ENCODE measurements around the gene CNTN1. TPM values are rescaled to one million over a fixed set of nuclear protein-coding genes. Genes with fewer than 3 reads are reported as not detected.

Gene CNTN1
- total RNA-seq, 2 donors from 2014 or later, result 0.16 to 0.19 TPM

DNA sequence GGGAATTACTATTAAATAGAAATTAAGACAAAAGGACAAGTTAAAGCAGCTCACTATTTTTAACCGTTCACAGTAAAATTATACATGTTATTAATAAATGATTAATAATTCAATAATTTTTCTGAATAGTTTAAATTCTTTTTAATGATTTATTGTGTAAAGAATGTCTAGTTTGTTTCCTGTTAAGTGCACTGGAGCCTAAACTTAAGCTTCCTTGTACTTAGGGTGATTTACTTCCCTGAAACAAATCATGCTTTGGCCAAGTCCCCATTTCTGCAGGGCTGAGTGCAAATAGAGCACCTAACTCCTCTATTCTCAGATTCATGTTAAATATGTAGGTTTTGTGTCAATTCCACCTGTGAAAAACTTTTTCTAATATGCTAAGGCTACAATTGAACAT is 307.0 kb downstream of the CNTN1 start:
- Histone ChIP-seq H3K4me3 (no peak overlapping the region), H3K27ac (no peak overlapping the region), H3K9me3 (peaks cover 0 to 14% of the 10 kb centered on the region in 2 donors), H3K4me1 (no peaks in the 10 kb centered on the region), H3K27me3 (no peaks in the 10 kb centered on the region), H3K36me3 (no peaks in the 10 kb centered on the region)
- TF ChIP-seq, protein P1, sequence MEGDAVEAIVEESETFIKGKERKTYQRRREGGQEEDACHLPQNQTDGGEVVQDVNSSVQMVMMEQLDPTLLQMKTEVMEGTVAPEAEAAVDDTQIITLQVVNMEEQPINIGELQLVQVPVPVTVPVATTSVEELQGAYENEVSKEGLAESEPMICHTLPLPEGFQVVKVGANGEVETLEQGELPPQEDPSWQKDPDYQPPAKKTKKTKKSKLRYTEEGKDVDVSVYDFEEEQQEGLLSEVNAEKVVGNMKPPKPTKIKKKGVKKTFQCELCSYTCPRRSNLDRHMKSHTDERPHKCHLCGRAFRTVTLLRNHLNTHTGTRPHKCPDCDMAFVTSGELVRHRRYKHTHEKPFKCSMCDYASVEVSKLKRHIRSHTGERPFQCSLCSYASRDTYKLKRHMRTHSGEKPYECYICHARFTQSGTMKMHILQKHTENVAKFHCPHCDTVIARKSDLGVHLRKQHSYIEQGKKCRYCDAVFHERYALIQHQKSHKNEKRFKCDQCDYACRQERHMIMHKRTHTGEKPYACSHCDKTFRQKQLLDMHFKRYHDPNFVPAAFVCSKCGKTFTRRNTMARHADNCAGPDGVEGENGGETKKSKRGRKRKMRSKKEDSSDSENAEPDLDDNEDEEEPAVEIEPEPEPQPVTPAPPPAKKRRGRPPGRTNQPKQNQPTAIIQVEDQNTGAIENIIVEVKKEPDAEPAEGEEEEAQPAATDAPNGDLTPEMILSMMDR (IDR thresholded peaks at IDR 0.05), result no peak
- no peak for DNase-seq (ENCODE audit: low spot score)

DNA sequence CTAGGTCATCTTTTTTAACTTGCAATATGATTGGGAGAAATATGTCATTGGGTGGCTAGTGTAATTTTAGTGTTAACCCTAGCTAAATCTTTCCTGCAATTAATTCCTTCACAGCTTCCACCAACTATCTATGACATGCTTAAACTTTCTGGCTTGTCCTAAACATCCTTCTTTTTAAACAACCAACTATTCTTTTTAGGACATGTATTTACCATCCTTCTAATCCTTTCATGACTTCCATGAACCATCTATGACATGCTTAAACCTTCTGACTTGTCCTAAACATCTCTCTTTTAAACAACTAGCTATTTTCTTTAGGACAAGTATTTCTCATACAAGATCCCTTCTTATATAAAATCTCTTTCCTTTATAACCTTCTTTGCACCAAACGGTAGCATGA is 316.2 kb downstream of the CNTN1 start:
- TF ChIP-seq, protein P1 (IDR thresholded peaks at IDR 0.05), result no peak
- H3K27ac ChIP-seq, result no peak overlapping the region
- H3K27me3 ChIP-seq, result no peaks in the 10 kb centered on the region
- no peaks in the 10 kb centered on the region for H3K4me1 ChIP-seq
- no peak for DNase-seq (ENCODE audit: low spot score)
- H3K4me3 ChIP-seq, result no peak overlapping the region
- H3K36me3 ChIP-seq, result no peaks in the 10 kb centered on the region
- H3K9me3 ChIP-seq, result peaks cover 0 to 38% of the 10 kb centered on the region in 2 donors

DNA sequence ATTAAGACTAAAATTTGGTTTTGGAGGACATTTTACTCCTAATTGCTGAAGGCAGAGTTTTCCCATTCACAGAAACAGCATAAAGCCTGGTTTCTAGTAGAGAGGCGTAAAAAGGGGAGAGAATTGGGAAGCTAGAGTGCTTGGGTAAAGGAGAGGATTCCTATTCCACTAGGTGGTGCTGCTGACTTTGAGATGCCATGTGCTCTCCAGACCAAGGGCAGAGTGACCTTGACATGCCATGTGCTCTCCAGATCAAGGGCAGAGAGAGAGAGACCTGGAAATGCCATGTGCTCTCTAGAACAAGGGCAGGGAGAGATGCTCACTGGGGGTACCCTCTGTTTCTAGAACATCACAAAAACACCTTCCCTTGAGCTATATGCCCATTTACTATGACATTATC is 319.7 kb downstream of the CNTN1 start:
- Histone ChIP-seq H3K4me1 (no peaks in the 10 kb centered on the region), H3K9me3 (peaks cover 0 to 12% of the 10 kb centered on the region in 2 donors), H3K36me3 (no peaks in the 10 kb centered on the region), H3K27me3 (no peaks in the 10 kb centered on the region), H3K27ac (no peak overlapping the region), H3K4me3 (no peak overlapping the region)
- TF ChIP-seq, protein P1 (IDR thresholded peaks at IDR 0.05), result no peak
- no peak for DNase-seq (ENCODE audit: low spot score)

DNA sequence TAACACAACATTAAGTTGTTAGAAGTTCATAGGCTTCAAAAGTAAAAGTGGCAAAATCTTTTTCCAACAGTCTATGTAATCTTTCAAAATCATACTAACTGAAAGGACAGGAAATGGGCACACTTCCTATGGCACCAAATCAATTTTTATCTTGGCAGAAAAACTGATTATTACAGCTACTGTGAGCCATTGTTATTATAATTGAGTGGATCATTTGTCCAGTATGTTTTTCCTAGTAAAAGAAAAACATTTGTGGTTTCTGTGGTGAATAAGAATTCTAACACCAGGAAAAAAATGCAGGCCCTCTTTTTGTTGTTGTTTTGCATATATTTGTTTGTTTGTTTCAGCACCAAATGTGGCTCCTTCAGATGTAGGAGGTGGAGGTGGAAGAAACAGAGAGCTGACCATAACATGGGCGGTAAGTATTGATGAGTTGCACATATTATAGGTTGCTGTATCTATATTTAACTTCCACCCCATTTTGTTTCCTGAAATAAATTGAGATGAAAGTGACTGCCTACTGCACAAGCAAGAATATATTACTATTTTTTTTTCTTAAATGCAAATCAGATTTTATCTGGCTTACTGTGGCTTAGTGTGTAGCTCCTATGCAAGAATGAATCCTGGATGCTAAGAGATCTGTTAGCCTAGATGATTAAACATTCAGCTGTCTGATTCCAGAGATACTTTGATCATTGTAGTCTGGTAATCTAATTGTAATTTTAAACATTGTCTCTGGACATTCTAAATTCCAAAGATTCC is 321.8 kb downstream of the CNTN1 start:
- peaks cover 0 to 12% of the 10 kb centered on the region in 2 donors for H3K9me3 ChIP-seq
- H3K4me3 ChIP-seq, result no peak overlapping the region
- TF ChIP-seq, protein P1 (IDR thresholded peaks at IDR 0.05), result no peak
- no peaks in the 10 kb centered on the region for H3K27me3 ChIP-seq
- no peaks in the 10 kb centered on the region for H3K4me1 ChIP-seq
- no peaks in the 10 kb centered on the region for H3K36me3 ChIP-seq
- H3K27ac ChIP-seq, result no peak overlapping the region
- no peak for DNase-seq (ENCODE audit: low spot score)

DNA sequence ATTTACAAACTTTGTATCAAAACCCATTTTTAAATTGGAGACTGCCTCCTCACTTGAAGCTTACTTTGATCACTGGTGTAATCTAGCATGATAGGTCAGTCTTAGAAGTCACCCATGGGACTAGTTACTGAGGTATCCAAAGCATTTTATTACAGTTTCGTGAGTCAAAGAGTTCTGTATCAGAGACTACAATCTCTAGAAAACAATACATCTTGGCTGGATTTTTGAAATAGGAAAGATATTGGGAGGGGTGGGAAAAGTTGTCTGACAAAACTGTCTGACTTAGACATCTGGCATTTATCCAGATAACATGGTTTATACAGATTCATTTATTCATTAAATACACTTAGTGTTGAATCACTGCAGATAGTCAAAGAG is 322.4 kb downstream of the CNTN1 start:
- DNase-seq (ENCODE audit: low spot score), result no peak
- Histone ChIP-seq H3K36me3 (no peaks in the 10 kb centered on the region), H3K4me1 (no peaks in the 10 kb centered on the region), H3K27ac (no peak overlapping the region), H3K4me3 (no peak overlapping the region), H3K27me3 (no peaks in the 10 kb centered on the region), H3K9me3 (peaks cover 0 to 12% of the 10 kb centered on the region in 2 donors)
- TF ChIP-seq, protein P1 (IDR thresholded peaks at IDR 0.05), result no peak

DNA sequence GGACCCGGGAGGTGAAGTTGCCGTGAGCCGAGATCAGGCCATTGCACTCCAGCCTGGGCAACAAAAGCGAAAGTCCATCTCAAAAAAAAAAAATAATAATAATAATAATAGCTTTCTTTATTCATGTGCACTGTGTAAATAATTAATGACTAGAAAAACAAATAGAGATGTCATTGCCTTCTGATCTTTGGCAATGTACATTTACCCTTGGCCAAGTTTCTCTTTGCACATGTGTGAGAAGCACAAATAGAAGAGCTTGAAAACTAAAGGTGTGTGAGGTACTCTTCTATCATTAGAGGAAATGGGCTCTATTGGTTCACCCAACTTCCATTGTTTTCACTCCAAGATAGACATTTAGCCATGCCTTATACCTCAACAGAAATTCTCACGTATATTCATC is 325.8 kb downstream of the CNTN1 start:
- H3K4me3 ChIP-seq, result no peak overlapping the region
- H3K9me3 ChIP-seq, result no peaks in the 10 kb centered on the region
- no peaks in the 10 kb centered on the region for H3K36me3 ChIP-seq
- H3K27ac ChIP-seq, result no peak overlapping the region
- TF ChIP-seq, protein P1 (IDR thresholded peaks at IDR 0.05), result no peak
- DNase-seq (ENCODE audit: low spot score), result no peak
- H3K27me3 ChIP-seq, result no peaks in the 10 kb centered on the region
- no peaks in the 10 kb centered on the region for H3K4me1 ChIP-seq
